ENCODE data around the gene CRACR2B. TPM values are rescaled to one million over a fixed set of nuclear protein-coding genes. Genes with fewer than 3 reads are reported as not detected.

CRACR2B gene
- total and polyA plus RNA-seq, 2 of the 8 experiments (the other 6 are each of a cell fraction or from before 2014, with no cell fraction given), result 18.2 to 26.4 TPM

GRCh38 chr11:792535-792821, 35.2 kb upstream of the CRACR2B start:
- WGBS, 2 experiments (ENCODE audit: extremely low coverage in 1 of 2, insufficient coverage in 1 of 2, insufficient read length in 1 of 2, insufficient replicate concordance in 2 of 2, low coverage in 1 of 2, low lambda C conversion rate in 2 of 2, missing lambda C conversion rate in 1 of 2), result 94% methylated on average over 9 of the region's 15 CpGs; no CpG with 5 or more reads in 1 of the 2 experiments
- H2BK5ac ChIP-seq (ENCODE audit: low read depth, low read length), result no peak overlapping the region
- no peak overlapping the region for H3K27ac ChIP-seq (ENCODE audit: low read depth, low read length)
- peaks cover 0 to 5% of the 10 kb centered on the region in 2 experiments; a peak in 1 of 4 replicates for H3K79me2 ChIP-seq (ENCODE audit: control insufficient read depth in 1 of 2, insufficient read depth in 2 of 2, low read length in 2 of 2)
- DNase-seq (ENCODE audit: low read depth in 1 of 2, low spot score in 2 of 2) (no peak), FAIRE-seq (no peak)
- no peak overlapping the region for H4K8ac ChIP-seq (ENCODE audit: extremely low read depth, insufficient read depth, low read length)
- H2AK5ac ChIP-seq (ENCODE audit: low read depth, low read length), result no peak overlapping the region
- no peak overlapping the region for H3K4me3 ChIP-seq (ENCODE audit: extremely low read depth in 1 of 4, insufficient read depth in 2 of 4, low read depth in 3 of 4, low read length in 4 of 4)
- no peak overlapping the region for H3K56ac ChIP-seq (replicated peaks; ENCODE audit: insufficient read length, low read depth, low read length)
- H2BK15ac ChIP-seq (ENCODE audit: low read length), result no peak overlapping the region
- no peak overlapping the region for H2BK20ac ChIP-seq (ENCODE audit: low read length)
- H3K14ac ChIP-seq (ENCODE audit: insufficient read length), result no peak overlapping the region
- H2BK120ac ChIP-seq (replicated peaks; ENCODE audit: low read depth, low read length), result no peak overlapping the region
- H4K5ac ChIP-seq (ENCODE audit: insufficient read length, low read depth, low read length), result no peak overlapping the region
- peaks cover 7% of the 10 kb centered on the region for H3K23me2 ChIP-seq (ENCODE audit: low read depth, low read length)
- no peak overlapping the region for H3K9ac ChIP-seq (replicated peaks in 1 of 4; ENCODE audit: extremely low read depth in 1 of 4, low read depth in 3 of 4, low read length in 3 of 4)
- H3K18ac ChIP-seq (ENCODE audit: extremely low read depth, low read length), result no peak overlapping the region
- POLR2A ChIA-PET (ENCODE audit: partially characterized antibody), result interaction anchor here (0.7 to 53.0 kb wide), 4 partner anchors 9 to 43 kb away, joined by 3 to 1917 read pairs (median 23); partner anchors contain the start of genes CD151, CRACR2B, GATD1 and PNPLA2
- no peak overlapping the region for H3K4me2 ChIP-seq (ENCODE audit: insufficient read depth in 1 of 2, low read depth in 2 of 2, low read length in 2 of 2)
- TF ChIP-seq SP2 (IDR thresholded peaks at IDR 0.05; ENCODE audit: low read length) (no peak), NRF1 (IDR thresholded peaks at IDR 0.05; ENCODE audit: low read depth, low read length) (no peak)
- H3K9me3 ChIP-seq (ENCODE audit: insufficient read depth in 2 of 2, low read depth in 1 of 2, low read length in 1 of 2), result no peaks in the 10 kb centered on the region
- no peak overlapping the region for H2BK12ac ChIP-seq (ENCODE audit: low read depth, low read length)
- H3K36me3 ChIP-seq (ENCODE audit: control insufficient read depth in 2 of 4, insufficient read depth in 4 of 4, low read length in 3 of 4), result peaks cover 0 to 12% (median 0%) of the 10 kb centered on the region in 4 experiments; a peak in 3 of 8 replicates
- CTCF ChIA-PET (ENCODE audit: partially characterized antibody), result interaction anchor here (1.0 to 2.2 kb wide), 2 partner anchors 9 to 19 kb away, joined by 3 to 10 read pairs; no protein-coding TSS in a partner anchor
- no peak overlapping the region for H4K91ac ChIP-seq (replicated peaks; ENCODE audit: insufficient read length, low read length)
- no peak overlapping the region for H3K23ac ChIP-seq (ENCODE audit: insufficient read length)
- peaks cover 7% of the 10 kb centered on the region; the same call in 1 of the 2 replicates for H3K79me1 ChIP-seq (ENCODE audit: low read depth, low read length)
- peaks cover 2 to 13% of the 10 kb centered on the region in 2 experiments for H4K20me1 ChIP-seq (replicated peaks in 1 of 2; ENCODE audit: control insufficient read depth in 1 of 2, insufficient read depth in 2 of 2, low read length in 2 of 2)
- no peak overlapping the region for H2AFZ ChIP-seq (ENCODE audit: low read length)
- H3K4me1 ChIP-seq (replicated peaks in 1 of 4; ENCODE audit: control insufficient read depth in 3 of 4, insufficient read depth in 4 of 4, low read length in 3 of 4), result peaks cover 4 to 37% (median 25%) of the 10 kb centered on the region in 4 experiments
- no peak overlapping the region for H3K4ac ChIP-seq (replicated peaks; ENCODE audit: insufficient read length, low read depth, low read length)
- H3K27me3 ChIP-seq (replicated peaks in 1 of 4; ENCODE audit: control insufficient read depth in 3 of 4, extremely low read depth in 1 of 4, insufficient read depth in 3 of 4, low read length in 3 of 4), result no peaks in the 10 kb centered on the region

Measured in H1 (cell line).